Panc1 (cell line): ENCODE measurements around the gene FAM110C. TPM values are rescaled to one million over a fixed set of nuclear protein-coding genes. Genes with fewer than 3 reads are reported as not detected.
A peak's percentile ranks its signal among the peaks of the same experiment; 100 is the strongest.

ENCODE experiments used
- ATAC-seq: fragments of 200-7000 bp; cut with Tn5 transposase; 2 replicates; pipeline ENCODE4 v1.9.1; 2020; ENCODE audit warnings: mild to moderate bottlenecking, moderate library complexity
- BruUV-seq: library from RNA; stranded (reverse); fragments of 400-500 nt; replicated peaks from 2 replicates; lab custom pipeline; 2021; lab: Mats Ljungman, UMichigan
- CTCF ChIA-PET: fragments of 300-600 bp; sonication (Branson Sonifier 250); formaldehyde crosslinking; loops from one replicate; lab custom pipeline; 2022; ENCODE audit warnings: antibody characterized with exemption; lab: Charles Lee
- POLR2A ChIA-PET: fragments of 300-600 bp; sonication (Branson Sonifier 250); formaldehyde crosslinking; loops from one replicate; lab custom pipeline; 2022; ENCODE audit warnings: antibody characterized with exemption; lab: Charles Lee
- DNase-seq: peaks from one replicate; pipeline ENCODE4 v3.0.0-alpha.2; 2010; ENCODE audit warnings: low read depth, low spot score
- H3K27ac ChIP-seq: 2 replicates; pipeline ENCODE4 v1.5.1; 2011; ENCODE audit warnings: mild to moderate bottlenecking, low read length, inconsistent platforms
- H3K27me3 ChIP-seq: fragments of 200-500 bp; sonication (Bioruptor generic); 2 replicates; pipeline ENCODE4 v1.6.0; 2014; ENCODE audit warnings: low read length, inconsistent platforms; ENCODE audit not compliant: control insufficient read depth, insufficient read depth
- H3K36me3 ChIP-seq: fragments of 200-500 bp; sonication (Bioruptor generic); 2 replicates; pipeline ENCODE4 v1.5.1; 2014; ENCODE audit warnings: inconsistent platforms, mild to moderate bottlenecking, low read length, moderate library complexity; ENCODE audit not compliant: control insufficient read depth, insufficient read depth
- H3K4me1 ChIP-seq: 2 replicates; pipeline ENCODE4 v1.5.1; 2011; ENCODE audit warnings: inconsistent platforms, mild to moderate bottlenecking, low read length, moderate library complexity; ENCODE audit not compliant: control insufficient read depth, insufficient read depth
- H3K4me3 ChIP-seq, 2 experiments: 2 replicates each; pipeline ENCODE4 v1.5.1; 2011 to 2012; ENCODE audit warnings: low read depth in 2 of 2, low read length in 2 of 2, mild to moderate bottlenecking in 2 of 2, inconsistent platforms in 1 of 2, moderate library complexity in 1 of 2
- H3K9me3 ChIP-seq: fragments of 200-500 bp; sonication (Bioruptor generic); 2 replicates; pipeline ENCODE4 v1.5.1; 2014; ENCODE audit warnings: low read depth, mild to moderate bottlenecking, inconsistent platforms, low read length, moderate library complexity; ENCODE audit not compliant: control insufficient read depth, insufficient read depth
- CTCF ChIP-seq: fragments of 450-650 bp; IDR thresholded peaks from 2 replicates; pipeline ENCODE4 v1.5.1; 2017; ENCODE audit warnings: mild to moderate bottlenecking
- POLR2AphosphoS5 ChIP-seq: IDR thresholded peaks from 2 replicates; pipeline ENCODE4 v1.6.1; 2012; ENCODE audit warnings: mild to moderate bottlenecking, low read depth, low read length, moderate library complexity
- REST ChIP-seq, 2 experiments: IDR thresholded peaks; 2 replicates each; pipeline ENCODE4 v1.6.1; 2011 to 2012; ENCODE audit warnings: low read depth in 2 of 2, control low read depth in 1 of 2, low read length in 1 of 2, mild to moderate bottlenecking in 1 of 2, moderate library complexity in 1 of 2; ENCODE audit not compliant: insufficient read depth in 1 of 2
- SIN3A ChIP-seq: IDR thresholded peaks from 2 replicates; pipeline ENCODE4 v1.6.1; 2012; ENCODE audit warnings: low read depth, mild to moderate bottlenecking, low read length, moderate library complexity, borderline replicate concordance; ENCODE audit not compliant: insufficient read depth
- TCF7L2 ChIP-seq: IDR thresholded peaks from 2 replicates; pipeline ENCODE4 v1.6.1; 2011; ENCODE audit warnings: mild to moderate bottlenecking, low read depth, low read length, inconsistent platforms
- in situ Hi-C: cut with HindIII; loops from 2 replicates; pipeline ENCODE4 v1.10.0; 2016; ENCODE audit warnings: low sequenced_read_pairs, low pct_unique_long_range_greater_than_20kb
- intact Hi-C: fragments of 100-400 bp; cut with micrococcal nuclease; formaldehyde crosslinking; loops from one replicate; pipeline ENCODE4 v1.10.0; 2022; ENCODE audit not compliant: unreplicated experiment
- total RNA-seq: library from RNA; stranded (reverse); gene quantifications from one replicate; pipeline ENCODE4 v1.2.1, GENCODE V29; 2021; ENCODE audit not compliant: unreplicated experiment

The FAM110C gene
- total RNA-seq, 1 experiment from 2014 or later, result 0.13 TPM

- intact Hi-C loops (no loop called here), in situ Hi-C loops (no loop called here)
- ATAC-seq, result peak; percentile 65
Measured at GRCh38 chr2:45342-46130, 769 bp downstream of the FAM110C start.

More at GRCh38 chr2:45342-46130, 769 bp downstream of the FAM110C start:
- peaks cover 9% of the 10 kb centered on the region; the same call in 1 of the 2 replicates for H3K4me1 ChIP-seq
- CTCF ChIA-PET, result no interaction called here
- no TSS peak for BruUV-seq
- no peak for TF ChIP-seq REST (IDR thresholded peaks at IDR 0.05; ENCODE audit: insufficient read depth in 1 of 2, low read depth in 2 of 2, low read length in 1 of 2)
- no peak for TF ChIP-seq TCF7L2
- TF ChIP-seq SIN3A, result no peak
- no peak for TF ChIP-seq CTCF
- no peak for TF ChIP-seq POLR2AphosphoS5
- H3K27me3 ChIP-seq, result peaks cover 31% of the 10 kb centered on the region
- no peaks in the 10 kb centered on the region for H3K9me3 ChIP-seq
- peak overlapping the region; percentile 19 to 39 for H3K4me3 ChIP-seq
- H3K36me3 ChIP-seq, result peaks cover 2% of the 10 kb centered on the region; the same call in 1 of the 2 replicates
- H3K27ac ChIP-seq, result no peak overlapping the region
- POLR2A ChIA-PET, result no interaction called here
- no peak for DNase-seq
